SK-MEL-5 (cell line): ENCODE measurements around the gene NAV2. TPM values are rescaled to one million over a fixed set of nuclear protein-coding genes. Genes with fewer than 3 reads are reported as not detected.

Experiments used
- DNase-seq: peaks from one replicate; pipeline ENCODE4 v3.0.0-alpha.2; 2016; ENCODE audit warnings: low read depth, low spot score
- in situ Hi-C: cut with HindIII; loops from 2 replicates; pipeline ENCODE4 v1.10.0; 2016; ENCODE audit warnings: low sequenced_read_pairs, high pct_unique_total_duplicates, low pct_unique_long_range_greater_than_20kb
- total RNA-seq: library from RNA; depleted of rRNA; stranded (reverse); fragments of >200 nt; shearing (Covaris generic); gene quantifications from 2 replicates; pipeline ENCODE4 v1.2.3, GENCODE V29; 2014

NAV2 gene
- total RNA-seq, 1 experiment from 2014 or later, result 14.5 TPM

- DNase-seq, result no peak
- in situ Hi-C loops, result no loop called here
Observed at GRCh38 chr11:20038412-20038811, 325.8 kb downstream of the NAV2 start.

- DNase-seq, result no peak
- in situ Hi-C loops, result no loop called here
Observed at GRCh38 chr11:20038972-20039371, 326.3 kb downstream of the NAV2 start.

GRCh38 chr11:20041499-20041898 is 328.9 kb downstream of the NAV2 start:
- in situ Hi-C loops, result no loop called here
- no peak for DNase-seq

DNA sequence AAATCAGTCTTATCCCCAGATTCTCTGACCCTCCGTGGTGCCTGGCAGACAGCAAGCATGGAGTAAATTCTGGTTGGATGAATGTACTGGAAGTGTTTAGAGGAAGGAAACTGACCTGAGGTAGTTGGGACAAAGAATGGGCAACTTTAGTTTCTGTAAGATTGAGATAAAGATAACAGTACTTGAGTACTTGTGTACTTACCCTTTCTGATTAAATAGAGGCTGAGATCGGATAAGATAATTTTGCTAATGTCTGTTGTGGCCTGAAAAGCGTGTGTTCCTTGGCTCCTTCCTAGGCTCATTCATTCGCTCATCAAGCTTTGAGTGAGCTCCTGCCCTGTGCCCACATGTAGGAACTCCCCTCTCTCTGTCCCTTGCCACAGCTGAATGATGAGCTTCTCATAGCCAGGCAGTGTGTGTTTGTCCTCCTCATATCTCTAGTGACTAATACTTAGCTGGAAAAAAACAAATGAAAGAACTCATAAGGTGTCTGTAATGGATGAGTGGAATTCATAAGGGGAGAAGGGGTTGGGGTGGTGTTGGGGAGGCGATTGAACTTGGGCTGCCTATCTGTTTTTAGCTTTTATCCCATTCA is 329.5 kb downstream of the NAV2 start:
- in situ Hi-C loops, result no loop called here
- DNase-seq, result no peak

DNA sequence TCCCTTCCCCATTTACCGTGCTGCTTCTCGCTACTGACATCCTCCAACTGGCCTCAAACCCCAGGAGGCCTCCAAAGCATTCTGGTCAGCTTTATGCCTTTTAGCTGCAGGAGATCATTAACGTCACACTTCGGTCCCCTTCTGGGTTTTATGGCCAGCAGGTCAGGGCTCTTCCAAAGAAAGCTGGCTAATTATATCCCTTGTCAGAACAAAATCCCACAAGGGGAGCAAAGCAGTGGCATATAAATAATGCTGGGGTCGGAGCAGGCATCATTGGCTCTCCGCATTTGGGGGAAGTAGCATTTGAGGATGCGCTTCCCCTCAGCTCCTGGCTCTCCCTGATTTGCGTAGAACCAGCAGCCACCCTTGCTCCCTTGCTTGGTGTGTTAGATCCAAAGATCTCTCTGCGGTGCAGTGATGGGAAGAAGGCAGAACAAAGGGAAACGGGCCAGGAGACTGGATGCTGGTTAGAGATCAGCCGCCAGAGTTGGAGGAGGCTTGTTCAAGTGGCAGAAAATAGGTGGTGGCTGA is 330.2 kb downstream of the NAV2 start:
- in situ Hi-C loops, result no loop called here
- DNase-seq, result no peak

- in situ Hi-C loops, result no loop called here
- no peak for DNase-seq
Observed at GRCh38 chr11:20043992-20044391, 331.4 kb downstream of the NAV2 start.

DNA sequence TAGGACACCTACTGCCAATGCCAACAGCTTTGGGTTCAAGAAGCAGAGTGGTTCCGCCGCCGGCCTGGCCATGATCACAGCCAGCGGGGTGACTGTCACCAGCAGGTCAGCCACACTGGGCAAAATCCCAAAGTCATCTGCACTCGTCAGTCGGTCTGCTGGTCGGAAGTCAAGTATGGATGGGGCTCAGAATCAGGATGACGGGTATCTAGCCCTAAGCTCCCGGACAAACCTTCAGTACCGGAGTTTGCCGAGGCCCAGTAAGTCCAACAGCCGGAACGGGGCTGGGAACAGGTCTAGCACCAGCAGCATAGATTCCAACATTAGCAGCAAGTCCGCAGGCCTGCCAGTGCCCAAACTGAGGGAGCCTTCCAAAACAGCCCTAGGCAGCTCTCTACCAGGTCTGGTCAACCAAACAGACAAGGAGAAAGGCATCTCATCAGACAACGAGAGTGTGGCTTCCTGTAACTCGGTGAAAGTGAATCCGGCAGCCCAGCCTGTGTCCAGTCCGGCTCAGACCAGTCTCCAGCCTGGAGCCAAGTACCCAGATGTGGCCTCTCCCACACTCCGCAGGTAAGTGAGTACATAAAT is 332.6 kb downstream of the NAV2 start:
- in situ Hi-C loops, result no loop called here
- no peak for DNase-seq

GRCh38 chr11:20046416-20046815 is 333.8 kb downstream of the NAV2 start:
- in situ Hi-C loops, result no loop called here
- DNase-seq, result no peak

- no peak for DNase-seq
- in situ Hi-C loops, result no loop called here
Observed at GRCh38 chr11:20047006-20047768, 334.6 kb downstream of the NAV2 start.

DNA sequence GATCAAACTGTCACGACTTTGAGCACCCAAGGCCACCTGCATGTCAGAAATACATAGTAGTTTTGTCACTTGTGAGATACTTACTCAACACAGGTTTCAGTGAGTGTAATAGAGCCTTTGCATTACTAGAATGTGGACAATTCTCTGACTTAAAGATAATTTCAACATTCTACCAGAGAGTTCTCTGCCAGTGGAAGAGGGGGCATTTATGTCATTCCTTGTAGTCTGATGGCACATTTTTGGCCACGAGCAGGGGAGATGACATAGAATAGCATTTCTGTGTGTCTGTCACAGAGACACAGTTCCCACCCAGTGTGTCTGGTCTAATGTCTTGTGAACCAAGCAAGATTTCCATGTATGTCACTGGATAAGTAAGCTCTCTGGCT is 335.1 kb downstream of the NAV2 start:
- in situ Hi-C loops, result no loop called here
- DNase-seq, result no peak

- in situ Hi-C loops, result no loop called here
- no peak for DNase-seq
Observed at GRCh38 chr11:20048246-20048645, 335.6 kb downstream of the NAV2 start.

DNA sequence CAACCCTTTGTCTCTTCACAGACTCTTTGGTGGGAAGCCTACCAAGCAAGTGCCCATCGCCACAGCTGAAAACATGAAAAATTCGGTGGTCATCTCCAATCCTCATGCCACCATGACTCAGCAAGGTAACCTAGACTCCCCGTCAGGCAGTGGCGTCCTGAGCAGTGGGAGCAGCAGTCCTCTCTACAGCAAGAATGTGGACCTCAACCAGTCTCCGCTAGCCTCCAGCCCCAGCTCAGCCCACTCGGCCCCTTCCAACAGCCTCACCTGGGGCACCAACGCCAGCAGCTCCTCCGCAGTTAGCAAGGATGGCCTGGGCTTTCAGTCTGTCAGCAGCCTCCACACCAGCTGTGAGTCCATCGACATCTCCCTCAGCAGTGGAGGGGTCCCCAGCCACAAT is 336.1 kb downstream of the NAV2 start:
- in situ Hi-C loops, result no loop called here
- no peak for DNase-seq

DNA sequence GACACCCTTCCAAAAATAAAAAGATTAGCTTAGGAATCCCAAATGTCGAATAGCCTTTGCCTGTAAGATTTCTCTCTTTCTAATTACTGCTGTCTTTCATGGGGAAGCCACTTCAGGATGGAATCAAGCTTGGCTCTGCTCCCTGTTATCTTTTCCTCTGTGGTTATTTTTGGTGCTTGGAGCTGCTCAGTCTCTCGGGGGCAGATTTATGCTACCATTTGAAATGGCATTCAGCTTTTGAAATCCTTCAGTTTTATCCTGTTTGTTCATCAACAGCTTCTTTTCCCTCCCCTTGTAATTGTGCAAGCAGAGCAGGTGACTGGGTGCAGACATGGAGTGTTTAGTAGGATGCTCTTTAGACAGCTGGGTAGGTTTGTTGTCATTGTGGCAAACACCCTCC is 336.6 kb downstream of the NAV2 start:
- DNase-seq, result no peak
- in situ Hi-C loops, result no loop called here

DNA sequence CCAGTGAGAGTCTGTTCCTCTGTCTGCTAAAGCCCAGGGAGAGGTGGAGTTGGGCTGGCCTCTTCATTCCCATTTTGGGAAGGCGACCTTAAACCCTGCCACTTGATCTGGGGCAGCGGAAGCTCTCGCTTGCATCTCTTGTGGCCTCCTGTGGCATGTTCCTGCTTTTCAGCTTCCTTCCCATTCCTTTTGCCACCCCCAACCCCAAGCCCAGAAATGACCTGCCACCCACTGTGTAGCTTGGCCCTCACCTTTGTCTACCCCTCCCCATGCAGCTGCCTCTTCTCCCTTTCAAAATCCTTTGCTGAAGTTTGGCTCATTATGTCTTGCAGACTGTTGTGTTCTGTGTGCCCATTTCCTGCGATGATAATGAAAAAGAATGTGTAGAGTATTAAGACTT is 337.4 kb downstream of the NAV2 start:
- DNase-seq, result no peak
- in situ Hi-C loops, result no loop called here

GRCh38 chr11:20050551-20051333 is 338.1 kb downstream of the NAV2 start:
- in situ Hi-C loops, result no loop called here
- no peak for DNase-seq

- DNase-seq, result no peak
- in situ Hi-C loops, result no loop called here
Observed at GRCh38 chr11:20051469-20052399, 339.1 kb downstream of the NAV2 start.

DNA sequence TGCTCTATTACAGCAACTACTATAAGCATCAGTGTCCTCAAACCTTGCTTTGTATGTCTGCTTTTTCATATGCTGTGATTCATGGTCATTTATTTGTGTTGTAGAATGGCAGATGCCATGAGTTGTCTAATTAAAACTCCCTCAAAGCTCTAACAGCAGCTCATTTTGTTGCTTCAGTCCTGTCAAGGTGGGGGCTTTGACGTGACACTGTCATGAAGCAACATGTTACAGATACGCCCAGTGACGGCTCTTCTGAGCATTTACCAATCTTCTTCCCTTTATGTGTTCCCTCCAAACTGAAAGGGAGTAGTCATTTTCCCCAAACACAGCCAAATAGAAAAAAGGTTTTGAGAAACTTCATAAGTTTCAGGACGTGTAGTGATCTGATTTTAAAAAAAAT is 340.9 kb downstream of the NAV2 start:
- in situ Hi-C loops, result no loop called here
- no peak for DNase-seq
